ENCODE data around the gene F3. TPM values are rescaled to one million over a fixed set of nuclear protein-coding genes. Genes with fewer than 3 reads are reported as not detected.

The F3 gene
- total RNA-seq, 1 donor from 2014 or later: 62.4 TPM

- TF ChIP-seq CTCF (IDR thresholded peaks at IDR 0.05): no peak
- no peak overlapping the region for H3K27ac ChIP-seq
- no peak overlapping the region for H3K4me3 ChIP-seq
- peaks cover 40% of the 10 kb centered on the region for H3K36me3 ChIP-seq
- no peak for DNase-seq
- no peaks in the 10 kb centered on the region for H3K9me3 ChIP-seq
- ATAC-seq: no peak
- intact Hi-C loops (cut with DNase I): no loop called here
- no peaks in the 10 kb centered on the region for H3K27me3 ChIP-seq (ENCODE audit: low read depth)
- peaks cover 5% of the 10 kb centered on the region for H3K4me1 ChIP-seq
Measured at GRCh38 chr1:94529416-94529815, 12.1 kb downstream of the F3 start.

- Histone ChIP-seq H3K27me3 (ENCODE audit: low read depth) (no peaks in the 10 kb centered on the region), H3K36me3 (peaks cover 36% of the 10 kb centered on the region), H3K4me3 (no peak overlapping the region), H3K9me3 (no peaks in the 10 kb centered on the region), H3K27ac (no peak overlapping the region), H3K4me1 (peaks cover 5% of the 10 kb centered on the region)
- ATAC-seq (no peak), DNase-seq (no peak)
- TF ChIP-seq CTCF (IDR thresholded peaks at IDR 0.05): no peak
- intact Hi-C loops (cut with DNase I): no loop called here
Measured at GRCh38 chr1:94528826-94529225, 12.7 kb downstream of the F3 start.

GRCh38 chr1:94528299-94528698, 13.3 kb downstream of the F3 start:
- H3K27me3 ChIP-seq (ENCODE audit: low read depth): no peaks in the 10 kb centered on the region
- peaks cover 5% of the 10 kb centered on the region for H3K4me1 ChIP-seq
- no peak for DNase-seq
- intact Hi-C loops (cut with DNase I): no loop called here
- H3K9me3 ChIP-seq: no peaks in the 10 kb centered on the region
- H3K36me3 ChIP-seq: peaks cover 36% of the 10 kb centered on the region
- no peak for TF ChIP-seq CTCF (IDR thresholded peaks at IDR 0.05)
- no peak overlapping the region for H3K4me3 ChIP-seq
- ATAC-seq: no peak
- no peak overlapping the region for H3K27ac ChIP-seq

GRCh38 chr1:94527447-94528031, 14.0 kb downstream of the F3 start:
- no peaks in the 10 kb centered on the region for H3K27me3 ChIP-seq (ENCODE audit: low read depth)
- H3K4me3 ChIP-seq: no peak overlapping the region
- peak; percentile 61 for ATAC-seq
- intact Hi-C loops (cut with DNase I): no loop called here
- DNase-seq: no peak
- no peak overlapping the region for H3K27ac ChIP-seq
- no peaks in the 10 kb centered on the region for H3K9me3 ChIP-seq
- peaks cover 28% of the 10 kb centered on the region for H3K36me3 ChIP-seq
- TF ChIP-seq CTCF (IDR thresholded peaks at IDR 0.05): no peak
- peaks cover 5% of the 10 kb centered on the region for H3K4me1 ChIP-seq

GRCh38 chr1:94526152-94526980, 15.2 kb downstream of the F3 start:
- Histone ChIP-seq H3K9me3 (no peaks in the 10 kb centered on the region), H3K27me3 (ENCODE audit: low read depth) (no peaks in the 10 kb centered on the region), H3K36me3 (peaks cover 18% of the 10 kb centered on the region), H3K27ac (no peak overlapping the region), H3K4me3 (no peak overlapping the region), H3K4me1 (peaks cover 5% of the 10 kb centered on the region)
- TF ChIP-seq CTCF (IDR thresholded peaks at IDR 0.05): no peak
- intact Hi-C loops (cut with DNase I): no loop called here
- ATAC-seq (no peak), DNase-seq (no peak)

Data from lower lobe of right lung (tissue), 2 donors.